ENCODE data around the gene ICA1L. TPM values are rescaled to one million over a fixed set of nuclear protein-coding genes. Genes with fewer than 3 reads are reported as not detected.

The ICA1L gene
- total RNA-seq, 4 donors from 2014 or later = 0.85 to 4.2 (median 1.2) TPM

GRCh38 chr2:202842690-202843089, 28.9 kb downstream of the ICA1L start:
- Histone ChIP-seq H3K27me3 (no peaks in the 10 kb centered on the region), H3K4me1 (no peaks in the 10 kb centered on the region), H3K36me3 (no peaks in the 10 kb centered on the region), H3K9me3 (no peaks in the 10 kb centered on the region), H3K4me3 (no peak overlapping the region), H3K27ac (no peak overlapping the region)
- DNase-seq (ENCODE audit: low spot score in 2 of 2) = no peak
- TF ChIP-seq CTCF (IDR thresholded peaks at IDR 0.05) (no peak), POLR2A (IDR thresholded peaks at IDR 0.05) (no peak), EP300 (IDR thresholded peaks at IDR 0.05) (no peak), POLR2AphosphoS5 (IDR thresholded peaks at IDR 0.05) (no peak)

DNA sequence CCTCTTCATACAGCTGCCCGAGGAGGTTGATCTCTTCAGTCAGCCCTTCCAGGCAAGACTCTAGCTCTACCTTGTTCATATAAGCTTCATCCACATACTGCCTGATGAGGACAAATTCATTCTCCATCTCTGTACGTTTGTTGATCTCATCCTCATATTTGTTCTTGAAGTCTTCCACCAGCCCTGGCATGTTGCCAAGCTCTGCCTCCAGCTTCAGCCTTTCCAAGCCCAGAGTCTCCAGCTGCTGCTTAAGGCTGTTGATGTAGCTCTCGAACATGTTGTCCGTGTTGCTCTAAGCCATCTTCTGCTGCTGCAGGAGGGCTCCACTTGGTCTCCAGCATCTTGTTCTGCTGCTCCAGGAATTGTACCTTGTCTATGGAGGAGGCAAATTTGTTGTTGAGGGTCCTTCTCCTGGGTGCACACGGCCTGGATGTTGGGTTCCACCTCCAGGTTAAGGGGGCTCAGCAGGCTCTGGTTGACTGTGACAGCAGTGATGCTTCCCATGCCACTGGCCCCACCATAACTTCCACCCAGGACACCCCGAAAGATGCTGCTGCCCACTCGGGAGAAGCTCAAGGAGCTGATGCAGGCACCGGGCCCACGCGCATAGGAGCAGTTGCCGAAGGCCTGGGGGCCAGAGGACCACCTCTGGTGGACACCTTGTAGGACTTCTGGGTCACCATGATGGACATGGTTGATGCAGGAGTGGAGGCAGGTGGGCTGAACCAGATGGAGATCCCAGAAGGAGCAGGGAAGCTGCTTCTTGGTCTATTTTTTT, 30.3 kb downstream of the ICA1L start:
- DNase-seq (ENCODE audit: low spot score in 2 of 2) = no peak
- Histone ChIP-seq H3K4me3 (no peak overlapping the region), H3K27ac (no peak overlapping the region), H3K4me1 (no peaks in the 10 kb centered on the region), H3K36me3 (no peaks in the 10 kb centered on the region), H3K27me3 (no peaks in the 10 kb centered on the region), H3K9me3 (no peaks in the 10 kb centered on the region)
- TF ChIP-seq POLR2A (IDR thresholded peaks at IDR 0.05) (no peak), POLR2AphosphoS5 (IDR thresholded peaks at IDR 0.05) (no peak), CTCF (IDR thresholded peaks at IDR 0.05) (no peak), EP300 (IDR thresholded peaks at IDR 0.05) (no peak)
- WGBS = 91% methylated on average over 10 of the region's 11 CpGs

- Histone ChIP-seq H3K4me1 (peaks cover 3% of the 10 kb centered on the region), H3K9me3 (no peaks in the 10 kb centered on the region), H3K27me3 (no peaks in the 10 kb centered on the region), H3K27ac (no peak overlapping the region), H3K36me3 (no peaks in the 10 kb centered on the region), H3K4me3 (no peak overlapping the region)
- no peak for TF ChIP-seq POLR2A (IDR thresholded peaks at IDR 0.05)
- TF ChIP-seq POLR2AphosphoS5 (IDR thresholded peaks at IDR 0.05) = no peak
- peak in 1 of 2 donors; percentile 45 for TF ChIP-seq CTCF (IDR thresholded peaks at IDR 0.05)
- TF ChIP-seq EP300 (IDR thresholded peaks at IDR 0.05) = no peak
- no peak for DNase-seq (ENCODE audit: low spot score in 2 of 2)
- 30% methylated on average over 6 of the region's 6 CpGs for WGBS
Measured at GRCh38 chr2:202831242-202832220, 40.0 kb downstream of the ICA1L start.

- Histone ChIP-seq H3K36me3 (no peaks in the 10 kb centered on the region), H3K9me3 (no peaks in the 10 kb centered on the region), H3K4me3 (no peak overlapping the region), H3K4me1 (no peaks in the 10 kb centered on the region), H3K27ac (no peak overlapping the region), H3K27me3 (no peaks in the 10 kb centered on the region)
- DNase-seq (ENCODE audit: low spot score in 2 of 2) = no peak
- TF ChIP-seq CTCF (IDR thresholded peaks at IDR 0.05) = no peak
- TF ChIP-seq EP300 (IDR thresholded peaks at IDR 0.05) = no peak
- TF ChIP-seq POLR2AphosphoS5 (IDR thresholded peaks at IDR 0.05) = no peak
- no peak for TF ChIP-seq POLR2A (IDR thresholded peaks at IDR 0.05)
- 100% methylated on average over 1 of the region's 1 CpG for WGBS
Measured at GRCh38 chr2:202824901-202825300, 46.7 kb downstream of the ICA1L start.

GRCh38 chr2:202822411-202822810, 49.2 kb downstream of the ICA1L start:
- WGBS = 92% methylated on average over 2 of the region's 2 CpGs
- H3K4me1 ChIP-seq = no peaks in the 10 kb centered on the region
- no peak for TF ChIP-seq EP300 (IDR thresholded peaks at IDR 0.05)
- TF ChIP-seq CTCF (IDR thresholded peaks at IDR 0.05) = no peak
- no peak for TF ChIP-seq POLR2A (IDR thresholded peaks at IDR 0.05)
- TF ChIP-seq POLR2AphosphoS5 (IDR thresholded peaks at IDR 0.05) = no peak

More at GRCh38 chr2:202822411-202822810, 49.2 kb downstream of the ICA1L start:
- Histone ChIP-seq H3K4me3 (no peak overlapping the region), H3K27ac (no peak overlapping the region), H3K9me3 (no peaks in the 10 kb centered on the region), H3K27me3 (no peaks in the 10 kb centered on the region), H3K36me3 (no peaks in the 10 kb centered on the region)
- no peak for DNase-seq (ENCODE audit: low spot score in 2 of 2)

Data from suprapubic skin (tissue), 4 donors.